Liver (tissue), 2 donors: ENCODE measurements around the gene CUBN.

ENCODE experiments used
- RAD21 ChIP-seq, 2 donors: IDR thresholded peaks; 2 replicates each; pipeline ENCODE4 v1.6.1; 2016; ENCODE audit warnings: antibody characterized with exemption in 2 of 2, mild to moderate bottlenecking in 2 of 2
- TAF1 ChIP-seq: conservative IDR thresholded peaks from 2 replicates; pipeline ENCODE4 v1.6.1; 2016; ENCODE audit warnings: antibody characterized with exemption, mild to moderate bottlenecking
- donor health status: healthy.

- no peak for TF ChIP-seq TAF1
- TF ChIP-seq RAD21 (IDR thresholded peaks at IDR 0.05) = no peak
Observed at GRCh38 chr10:17049195-17049594, 80.4 kb downstream of the CUBN start.
